Lower leg skin (tissue), 3 donors: Measurements from ENCODE around the gene ADGRL1.

ENCODE experiments used
- POLR2A ChIP-seq, 2 donors: fragments of 450-650 bp; IDR thresholded peaks; one replicate each; pipeline ENCODE4 v1.6.1; 2016 to 2017; ENCODE audit warnings: antibody characterized with exemption in 2 of 2, mild to moderate bottlenecking in 1 of 2, moderate library complexity in 1 of 2
- TF ChIP-seq, protein P1 (sequence below), 3 donors: fragments of 450-650 bp; IDR thresholded peaks; one replicate each; pipeline ENCODE4 v1.5.1; 2016; ENCODE audit warnings: antibody characterized with exemption in 3 of 3, mild to moderate bottlenecking in 3 of 3, moderate library complexity in 2 of 3

DNA sequence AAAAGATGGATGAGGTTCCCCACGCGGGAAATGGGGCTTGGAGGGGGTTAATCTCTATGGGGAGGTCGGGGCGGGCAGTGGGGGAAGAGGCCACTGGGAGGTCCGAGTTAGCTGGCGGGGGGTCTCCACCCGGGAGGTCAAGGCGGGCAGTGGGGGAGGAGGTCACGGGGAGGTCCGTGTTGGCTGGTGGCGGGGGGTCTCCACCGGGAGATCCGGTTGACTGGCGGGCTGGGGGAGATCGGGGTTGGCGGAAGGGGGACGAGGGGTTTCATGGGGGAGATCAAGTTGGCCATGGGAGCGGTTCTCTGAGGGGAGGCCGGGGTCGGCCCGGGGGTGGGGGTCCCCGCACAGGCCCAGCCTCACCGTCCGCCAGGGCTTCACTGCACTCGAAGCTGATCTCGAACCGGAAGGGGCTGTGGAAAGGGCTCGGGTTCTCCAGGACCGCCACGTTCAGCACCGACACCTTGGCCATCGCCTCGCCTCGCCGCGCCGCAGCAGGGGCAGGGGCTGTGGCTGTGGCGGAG lies 69.9 kb downstream of the ADGRL1 start:
- TF ChIP-seq, protein P1, sequence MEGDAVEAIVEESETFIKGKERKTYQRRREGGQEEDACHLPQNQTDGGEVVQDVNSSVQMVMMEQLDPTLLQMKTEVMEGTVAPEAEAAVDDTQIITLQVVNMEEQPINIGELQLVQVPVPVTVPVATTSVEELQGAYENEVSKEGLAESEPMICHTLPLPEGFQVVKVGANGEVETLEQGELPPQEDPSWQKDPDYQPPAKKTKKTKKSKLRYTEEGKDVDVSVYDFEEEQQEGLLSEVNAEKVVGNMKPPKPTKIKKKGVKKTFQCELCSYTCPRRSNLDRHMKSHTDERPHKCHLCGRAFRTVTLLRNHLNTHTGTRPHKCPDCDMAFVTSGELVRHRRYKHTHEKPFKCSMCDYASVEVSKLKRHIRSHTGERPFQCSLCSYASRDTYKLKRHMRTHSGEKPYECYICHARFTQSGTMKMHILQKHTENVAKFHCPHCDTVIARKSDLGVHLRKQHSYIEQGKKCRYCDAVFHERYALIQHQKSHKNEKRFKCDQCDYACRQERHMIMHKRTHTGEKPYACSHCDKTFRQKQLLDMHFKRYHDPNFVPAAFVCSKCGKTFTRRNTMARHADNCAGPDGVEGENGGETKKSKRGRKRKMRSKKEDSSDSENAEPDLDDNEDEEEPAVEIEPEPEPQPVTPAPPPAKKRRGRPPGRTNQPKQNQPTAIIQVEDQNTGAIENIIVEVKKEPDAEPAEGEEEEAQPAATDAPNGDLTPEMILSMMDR (IDR thresholded peaks at IDR 0.05), result no peak
- TF ChIP-seq POLR2A (IDR thresholded peaks at IDR 0.05), result no peak
